HG03469 (cell line): ENCODE results near the gene LEMD2.

ENCODE experiments used
- ATAC-seq: cut with Tn5 transposase; IDR thresholded peaks from one replicate; pipeline ENCODE4 v1.9.1; 2021; ENCODE audit warnings: mild to moderate bottlenecking, moderate library complexity, moderate number of reproducible peaks; ENCODE audit not compliant: unreplicated experiment

The LEMD2 gene

DNA sequence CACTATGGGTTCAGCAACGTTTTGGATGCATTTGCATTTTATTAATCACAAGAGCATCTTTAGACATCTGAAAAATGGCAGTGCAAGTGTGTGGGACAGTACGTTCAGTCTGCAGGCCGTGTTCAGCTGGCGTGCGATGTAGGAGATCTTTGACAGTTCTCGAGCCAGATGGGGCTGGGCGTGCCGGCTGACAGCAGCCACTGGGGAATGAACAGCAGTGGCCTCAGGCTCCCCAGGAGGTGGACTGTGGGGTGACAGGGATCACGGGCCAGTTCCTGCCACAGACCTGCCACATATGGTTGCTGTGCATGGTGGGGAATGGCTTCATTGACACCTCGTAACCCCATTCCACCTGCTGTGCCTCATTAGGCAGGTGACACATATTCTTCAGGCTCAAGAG is 31.3 kb upstream of the LEMD2 start:
- ATAC-seq = no peak

DNA sequence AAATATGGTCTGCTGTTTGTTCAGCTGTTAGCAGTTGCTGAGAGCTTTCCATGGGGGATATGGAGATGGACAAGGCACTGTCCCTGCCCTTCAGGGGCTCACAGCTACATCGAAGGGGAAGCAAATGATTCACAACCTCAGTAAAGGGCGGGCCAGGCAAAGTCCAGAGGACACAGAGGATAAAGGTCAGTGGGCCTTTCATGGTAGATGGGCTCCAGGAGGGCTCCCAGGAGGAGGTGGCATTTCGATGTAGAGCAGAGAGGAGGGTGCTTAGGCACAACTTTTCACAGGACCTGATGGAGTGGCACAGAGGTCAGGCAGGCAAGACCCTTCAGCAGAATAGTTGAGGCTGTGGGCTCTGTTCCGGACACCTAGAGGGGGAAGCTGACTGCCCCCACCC is 30.1 kb upstream of the LEMD2 start:
- no peak for ATAC-seq

DNA sequence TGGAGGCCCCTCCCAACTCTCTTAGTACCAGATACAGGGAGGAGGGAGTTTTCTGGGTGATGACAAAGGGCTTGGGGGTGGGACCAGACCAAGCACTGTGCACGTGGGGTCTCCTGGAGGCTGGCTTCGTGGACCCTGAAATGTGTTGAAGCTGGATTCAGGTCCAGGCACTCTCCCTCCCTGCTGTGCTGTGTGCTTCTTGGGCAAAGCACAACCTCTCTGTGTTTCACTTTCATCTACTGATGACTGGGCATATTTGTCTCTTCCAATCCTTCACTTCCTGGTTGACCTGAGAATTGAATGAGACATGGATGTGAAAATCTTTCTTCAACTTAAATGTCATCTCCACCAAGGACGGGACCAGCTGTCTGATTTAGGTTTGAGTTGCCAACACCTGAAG is 29.4 kb upstream of the LEMD2 start:
- no peak for ATAC-seq

DNA sequence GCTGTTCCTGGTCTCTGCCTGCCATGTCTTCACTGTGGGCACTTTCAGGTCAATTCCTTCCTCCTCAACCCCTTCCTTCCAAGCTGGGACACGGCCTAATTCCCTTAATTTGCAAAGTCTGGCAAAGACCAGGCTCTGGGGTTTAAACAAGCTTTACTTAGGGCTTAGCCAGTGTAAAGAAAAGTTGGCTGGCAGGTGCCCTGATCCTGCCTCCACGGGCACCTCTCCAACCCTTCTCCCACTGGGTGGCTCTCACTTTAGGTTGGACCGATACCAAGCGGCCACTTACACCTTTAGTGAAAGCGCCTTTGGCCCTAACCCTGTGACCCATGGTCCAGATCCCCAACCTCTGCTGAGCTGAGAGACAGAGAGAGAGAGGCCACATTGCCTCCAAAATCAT is 28.6 kb upstream of the LEMD2 start:
- ATAC-seq = no peak

DNA sequence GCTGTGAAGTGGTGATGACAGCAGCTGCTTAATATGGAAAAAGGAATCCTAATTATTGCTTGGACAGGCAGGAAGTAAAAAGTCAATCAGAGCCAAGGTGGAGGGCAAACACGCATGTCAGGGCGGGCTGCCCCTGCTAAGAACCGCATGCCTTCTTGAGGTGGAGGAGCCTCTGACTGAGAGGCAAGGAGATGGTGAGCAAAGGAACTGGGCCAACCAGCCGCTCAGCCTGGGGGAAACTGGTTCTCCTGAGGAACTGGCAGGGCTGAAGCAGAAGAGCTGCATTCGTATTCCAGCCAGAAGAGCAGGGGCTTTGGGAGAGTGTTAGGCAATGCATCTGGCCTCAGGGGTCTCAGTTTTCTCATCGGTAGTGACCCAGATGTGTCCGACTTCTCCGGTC is 28.0 kb upstream of the LEMD2 start:
- no peak for ATAC-seq

DNA sequence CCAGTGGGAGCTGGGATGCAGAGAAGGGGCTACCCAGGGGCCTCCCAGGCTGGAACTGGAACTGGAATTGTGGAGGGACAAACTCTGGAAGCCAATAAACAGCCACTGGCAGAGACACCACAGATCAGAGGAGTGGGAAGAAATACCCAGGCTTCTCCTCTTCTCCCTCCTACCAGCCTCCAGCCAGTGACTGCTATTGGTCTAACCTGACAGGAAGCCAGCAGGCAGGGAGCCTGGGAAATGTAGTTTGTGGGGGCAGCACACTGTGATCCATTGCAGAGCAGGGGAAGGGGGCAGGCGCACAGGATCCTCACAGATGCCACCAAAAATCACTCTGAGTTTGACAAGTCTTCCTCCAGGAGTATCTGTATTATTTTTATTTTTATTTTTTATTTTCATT is 26.9 kb upstream of the LEMD2 start:
- no peak for ATAC-seq

DNA sequence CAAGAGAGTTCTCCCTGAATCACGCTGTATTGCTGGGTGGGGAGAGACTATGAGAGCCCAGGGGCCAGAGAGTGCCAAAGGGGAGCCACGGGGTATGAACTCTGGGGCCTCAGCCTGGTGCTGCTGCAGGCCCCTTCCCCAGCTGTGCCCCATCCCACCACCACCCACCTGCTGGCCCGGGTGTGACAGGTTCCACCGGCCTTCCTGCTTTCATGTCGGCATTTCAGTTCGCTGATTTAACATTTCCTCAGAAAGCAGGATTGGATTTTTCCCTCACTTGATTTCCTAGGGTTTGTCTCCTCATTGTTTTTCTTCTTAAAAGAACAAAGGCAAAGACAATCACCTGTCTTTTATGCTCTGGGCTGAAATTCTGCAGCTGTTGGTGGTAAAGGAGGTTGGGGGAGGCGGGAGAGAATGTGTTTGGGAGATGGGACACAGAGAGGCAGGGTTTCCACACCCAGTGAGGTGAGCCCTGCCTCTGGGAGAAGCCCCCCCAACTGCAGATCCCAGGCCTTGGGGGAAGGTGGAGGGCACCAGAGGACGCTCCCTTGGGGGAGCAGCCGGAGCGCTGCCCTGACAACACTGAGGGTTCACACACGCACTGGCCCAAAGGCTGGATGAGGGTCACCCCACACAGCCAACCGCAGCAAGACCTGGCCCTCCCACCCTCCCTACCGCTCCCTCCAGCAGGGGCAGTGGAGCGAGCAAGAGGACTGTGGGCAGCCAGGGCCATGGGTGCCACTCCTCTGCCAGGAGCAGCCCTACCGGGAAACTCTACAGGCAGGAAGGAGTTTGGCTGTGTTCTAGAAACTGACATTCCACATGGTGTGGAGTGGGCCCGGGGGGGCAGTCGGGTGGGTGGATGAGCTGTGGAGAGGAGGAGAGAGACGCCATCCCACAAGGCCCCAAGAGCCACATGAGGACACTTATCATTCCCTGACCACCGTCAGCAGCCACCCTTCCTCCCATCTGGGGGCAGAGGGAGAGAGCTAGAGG is 25.4 kb upstream of the LEMD2 start:
- no peak for ATAC-seq

DNA sequence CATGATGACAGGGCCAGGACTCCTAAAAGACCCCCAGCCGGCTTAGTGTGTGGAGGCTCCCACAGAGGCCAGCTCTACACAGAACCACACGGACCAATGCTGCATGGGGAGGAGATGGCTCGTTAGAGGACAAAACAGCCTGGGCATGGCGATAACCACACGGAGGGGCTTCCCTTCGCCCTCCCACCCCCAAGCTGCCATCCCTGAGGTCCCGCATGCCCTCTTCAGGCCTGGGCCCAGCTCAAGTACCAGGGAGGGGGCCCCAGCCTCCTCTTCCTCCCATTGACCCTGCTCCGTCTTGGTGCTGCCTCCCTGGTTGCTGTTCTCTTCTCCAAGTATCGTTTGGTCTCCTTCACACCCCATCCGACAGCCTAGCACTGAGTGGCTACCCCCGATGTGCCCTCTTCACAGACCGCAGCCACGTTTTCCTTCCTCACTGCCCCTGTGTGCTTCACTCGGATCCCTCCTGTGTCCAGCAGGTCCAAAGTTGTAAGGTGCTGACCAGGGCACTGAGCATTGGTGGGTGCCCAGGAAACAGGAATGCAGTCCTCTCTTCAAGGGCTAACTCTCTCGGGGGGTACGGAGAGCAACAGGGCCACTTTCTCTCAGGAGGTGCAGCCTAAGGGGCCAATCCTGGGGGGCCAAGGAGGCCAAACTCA is 24.4 kb upstream of the LEMD2 start:
- no peak for ATAC-seq

DNA sequence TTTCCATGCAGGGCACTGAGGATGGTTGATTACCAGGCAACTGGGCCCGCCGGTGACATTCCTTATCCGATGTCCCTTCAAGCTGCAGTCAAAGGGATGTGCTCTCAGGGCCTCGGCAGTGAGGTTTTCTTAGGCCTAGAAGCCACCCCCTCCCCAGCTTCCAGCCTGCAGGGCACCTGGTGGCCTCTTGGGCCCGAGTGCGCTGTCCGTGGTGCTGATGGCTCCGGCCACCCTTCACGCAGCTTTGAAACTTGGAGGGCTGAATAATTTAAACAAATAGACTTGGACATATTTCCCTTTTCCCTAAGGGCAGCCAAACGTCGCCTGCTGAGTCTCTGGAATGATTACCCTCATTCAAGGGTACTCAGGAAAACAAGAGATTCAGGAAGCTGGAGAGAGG is 23.7 kb upstream of the LEMD2 start:
- no peak for ATAC-seq

DNA sequence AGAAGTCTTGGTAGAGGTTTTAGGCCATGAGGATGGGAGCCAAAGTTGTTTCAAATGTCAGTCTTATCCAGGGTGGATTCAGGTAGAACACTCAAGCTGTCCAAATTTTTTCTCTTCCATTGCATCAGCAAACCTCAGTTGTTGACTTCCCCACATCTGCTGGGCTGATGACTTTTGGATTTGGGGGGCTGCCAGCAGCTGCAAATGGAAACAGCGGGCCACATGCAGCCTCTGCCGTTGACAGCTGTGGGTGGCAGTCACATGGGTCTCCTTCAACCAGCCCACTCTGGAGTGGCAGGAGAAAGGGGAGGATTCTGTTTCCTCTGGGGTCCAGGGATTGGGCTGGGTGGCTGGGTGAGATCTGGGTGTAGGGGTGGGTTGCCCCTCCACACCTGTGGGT is 20.7 kb upstream of the LEMD2 start:
- no peak for ATAC-seq

DNA sequence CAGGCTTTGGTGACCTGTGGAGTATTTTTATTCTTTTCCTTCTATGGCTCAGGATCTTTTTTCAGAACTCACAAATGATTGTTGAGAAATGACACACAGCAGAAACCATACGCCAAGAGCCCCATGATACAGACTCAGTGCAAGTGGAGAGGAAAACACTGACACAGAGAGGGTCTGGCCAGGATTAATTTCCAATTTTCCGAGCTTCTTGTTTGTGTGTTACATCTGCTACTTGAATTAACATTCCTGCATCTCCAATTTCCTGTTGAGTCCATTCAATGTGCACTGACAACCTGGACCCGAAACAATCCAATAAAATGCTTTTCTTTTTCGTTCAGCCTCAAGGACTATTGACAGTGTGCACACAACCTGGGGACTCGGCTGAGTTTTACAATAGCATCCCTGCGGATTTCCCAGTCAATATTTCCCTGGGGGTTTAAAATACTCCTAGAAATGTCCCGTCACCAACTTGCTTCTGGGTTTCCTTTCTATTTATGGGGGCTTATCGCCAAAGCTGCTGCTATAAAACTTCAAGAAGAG is 19.8 kb upstream of the LEMD2 start:
- no peak for ATAC-seq

DNA sequence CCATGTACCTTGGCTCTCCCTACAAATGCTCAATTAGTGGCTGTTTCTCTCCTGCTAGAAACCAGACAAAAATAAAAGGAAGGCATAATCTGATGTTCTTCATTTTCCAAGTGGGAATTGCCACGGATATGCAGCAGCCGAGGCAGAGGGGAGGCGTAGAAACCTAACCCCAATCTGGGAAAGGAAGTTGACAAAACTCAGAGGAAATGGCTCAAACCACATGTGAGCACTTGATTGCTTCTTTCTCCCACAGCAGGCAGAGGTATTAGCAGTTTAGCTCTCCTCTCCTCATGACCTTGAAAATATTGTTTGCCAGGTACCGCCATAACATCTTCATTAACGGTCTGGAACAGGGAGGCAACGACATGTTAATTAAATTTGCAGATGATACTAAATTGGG is 18.7 kb upstream of the LEMD2 start:
- ATAC-seq = no peak

DNA sequence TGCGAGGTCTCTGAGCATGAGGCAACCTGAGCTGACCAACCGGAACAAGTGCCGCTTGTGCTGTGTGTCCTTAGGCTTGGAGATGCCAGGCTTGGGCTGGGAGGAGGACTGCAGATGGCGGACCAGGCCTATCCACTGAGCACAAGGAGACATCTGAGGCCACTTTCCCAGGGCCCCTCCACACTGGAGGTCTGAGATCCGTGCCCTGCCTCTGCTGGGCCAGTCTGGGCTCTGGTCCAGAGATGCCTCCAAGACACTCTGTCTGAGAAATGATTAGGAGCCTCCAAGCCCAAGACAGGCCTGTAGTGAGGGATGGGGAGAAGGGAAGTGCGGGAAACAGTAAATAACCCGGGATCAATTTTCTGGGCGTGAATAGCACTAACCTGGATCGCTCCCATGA is 17.9 kb upstream of the LEMD2 start:
- ATAC-seq = no peak

DNA sequence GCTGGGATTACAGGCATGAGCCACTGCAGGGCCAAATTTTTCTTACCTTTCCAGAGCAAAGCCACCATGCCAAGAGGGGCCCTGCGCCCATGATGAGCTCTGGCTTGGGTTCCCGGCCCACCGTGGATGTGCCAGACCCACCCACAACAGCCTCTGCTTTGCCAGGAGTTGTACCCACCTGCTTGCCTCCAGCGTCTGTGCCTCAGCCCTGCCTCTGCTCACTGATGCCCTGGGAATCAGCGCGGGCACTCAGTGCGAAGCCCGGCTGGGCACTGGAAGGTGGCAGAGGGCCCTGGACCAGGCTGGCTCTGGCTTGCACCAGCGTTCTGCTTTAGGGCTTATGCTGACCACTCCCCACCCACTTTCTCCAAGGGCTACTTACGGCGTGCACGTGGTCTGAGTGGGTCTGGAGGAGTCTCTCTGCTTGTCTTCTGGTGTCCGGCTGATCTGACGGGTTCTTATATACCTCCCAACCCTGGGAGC is 14.7 kb upstream of the LEMD2 start, which contains the start of gene MLN:
MLN (minus strand) TSS at position 433 of the 483 bp plus-strand sequence. CDS start 2,840 bp downstream, outside the sequence.
- no peak for ATAC-seq

DNA sequence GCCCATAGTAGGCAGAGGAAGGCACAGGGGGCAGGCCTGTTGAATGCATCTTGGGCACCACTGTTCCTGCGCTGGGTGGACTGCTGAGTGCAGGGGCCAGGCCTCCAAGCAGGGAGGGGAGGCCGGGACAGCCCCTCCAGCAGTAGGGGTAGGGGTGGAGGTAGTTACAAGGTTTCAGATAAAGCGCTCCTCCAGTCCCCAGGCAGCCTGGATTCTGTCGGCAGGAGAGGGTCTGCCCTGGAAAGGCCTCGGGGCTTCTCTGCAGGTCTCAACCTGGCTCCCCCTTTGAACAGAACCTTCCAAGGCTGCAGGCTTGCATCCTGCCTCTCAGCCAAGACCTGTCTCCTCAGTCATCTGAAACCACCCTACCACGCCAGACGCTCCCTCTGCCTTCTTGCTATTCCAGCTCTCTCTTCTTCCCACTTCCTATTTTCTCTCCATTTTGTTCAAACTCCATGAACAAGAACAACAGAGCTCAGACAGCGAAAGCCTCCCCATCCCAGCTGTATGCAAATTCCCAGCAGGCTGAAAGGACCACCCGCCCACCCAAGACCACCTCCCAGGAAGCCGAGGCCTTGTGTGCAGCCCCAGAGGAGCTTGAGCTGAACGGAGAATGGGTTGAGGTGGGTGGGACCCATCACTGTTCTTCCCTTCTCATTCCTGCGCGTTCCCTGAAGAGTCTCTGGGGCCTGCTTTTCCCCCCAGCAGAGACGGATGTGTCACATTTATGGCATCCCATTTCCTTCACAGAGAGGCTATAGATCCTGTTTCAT is 13.4 kb upstream of the LEMD2 start:
- ATAC-seq = no peak

DNA sequence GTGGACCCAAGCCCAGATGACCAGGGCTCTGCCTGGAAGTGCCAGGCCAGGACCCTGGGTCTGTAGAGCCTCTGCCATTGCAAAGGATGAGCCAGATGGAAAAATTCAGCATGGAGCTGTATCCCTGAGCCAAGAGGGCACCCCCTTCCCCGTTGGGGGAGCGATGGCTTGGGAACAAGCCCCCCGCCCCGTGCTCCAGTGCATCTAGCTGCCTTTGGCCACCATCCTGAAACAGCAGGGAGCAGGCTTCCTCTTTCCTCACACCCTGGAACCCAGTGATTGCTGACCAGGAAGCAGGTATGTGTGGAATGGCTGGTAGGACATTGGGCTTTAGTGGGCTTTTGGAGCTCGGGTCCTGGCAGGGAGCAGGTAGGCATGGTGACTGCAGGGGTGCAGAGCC is 12.7 kb upstream of the LEMD2 start:
- ATAC-seq = no peak

DNA sequence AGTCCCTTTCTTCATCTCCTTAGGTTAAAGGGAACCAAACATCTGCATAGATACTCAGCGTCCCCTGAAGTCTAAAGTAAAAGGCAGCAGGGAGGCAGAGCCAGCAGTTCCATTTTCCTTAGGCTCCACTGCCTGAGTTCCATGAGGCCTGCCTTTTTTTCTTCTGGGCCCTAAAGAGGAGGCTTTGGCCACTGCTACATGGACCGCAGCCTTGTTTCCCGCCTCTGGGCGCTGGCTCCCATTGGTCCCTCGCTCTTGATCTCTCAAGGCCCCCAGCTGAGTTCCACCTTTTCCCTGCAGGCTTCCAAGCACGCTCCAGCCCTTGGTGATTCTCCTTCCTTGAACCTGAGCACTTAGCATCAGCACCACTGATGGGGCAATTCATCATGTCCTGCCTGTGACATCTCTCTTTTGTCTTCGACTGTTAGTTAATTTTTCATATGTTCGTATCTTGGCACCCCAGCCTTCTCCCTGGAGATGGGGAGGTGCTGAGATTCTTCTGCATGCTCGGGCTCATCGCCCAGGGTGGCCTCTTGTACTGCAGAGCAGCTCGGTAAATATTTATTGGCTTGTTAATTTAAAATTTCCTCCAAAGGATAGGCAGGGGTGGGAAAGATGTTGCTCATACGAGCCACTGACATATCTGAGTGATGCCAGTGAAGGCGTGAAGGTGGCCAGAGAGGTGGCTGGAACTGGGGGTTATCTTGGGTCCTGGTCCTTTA is 11.5 kb upstream of the LEMD2 start:
- no peak for ATAC-seq

DNA sequence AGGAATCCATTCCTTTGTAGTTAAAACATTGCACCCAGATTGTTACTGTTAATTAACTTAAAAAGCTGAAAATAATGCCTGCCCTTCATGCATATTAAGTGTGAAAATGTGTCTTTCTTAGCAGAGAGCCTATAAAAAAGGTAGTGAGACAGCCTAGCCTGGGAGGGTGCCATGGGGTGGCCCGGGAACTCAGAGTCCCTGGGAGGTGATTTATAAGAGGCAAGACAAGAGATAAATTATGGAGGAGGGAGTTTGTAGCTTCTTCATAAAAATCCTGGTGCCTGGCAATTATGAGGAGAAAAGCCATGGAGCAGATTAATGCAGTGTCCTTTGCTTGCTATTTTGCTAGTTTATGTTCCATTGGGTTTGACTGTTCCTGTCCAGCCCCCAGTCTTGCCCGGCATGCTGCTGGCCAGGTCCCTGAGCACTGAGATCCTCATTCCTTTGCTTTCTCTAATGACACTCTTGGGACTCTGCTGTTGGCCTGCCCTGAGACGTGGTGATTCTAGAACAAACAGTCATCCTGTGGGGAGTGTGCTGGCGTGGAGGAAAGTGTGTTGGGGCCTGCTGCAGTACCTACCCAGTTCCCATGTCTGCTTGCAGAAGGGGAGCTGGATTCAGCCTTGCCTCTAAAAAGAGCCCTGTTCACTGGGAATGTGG is 10.7 kb upstream of the LEMD2 start:
- no peak for ATAC-seq

DNA sequence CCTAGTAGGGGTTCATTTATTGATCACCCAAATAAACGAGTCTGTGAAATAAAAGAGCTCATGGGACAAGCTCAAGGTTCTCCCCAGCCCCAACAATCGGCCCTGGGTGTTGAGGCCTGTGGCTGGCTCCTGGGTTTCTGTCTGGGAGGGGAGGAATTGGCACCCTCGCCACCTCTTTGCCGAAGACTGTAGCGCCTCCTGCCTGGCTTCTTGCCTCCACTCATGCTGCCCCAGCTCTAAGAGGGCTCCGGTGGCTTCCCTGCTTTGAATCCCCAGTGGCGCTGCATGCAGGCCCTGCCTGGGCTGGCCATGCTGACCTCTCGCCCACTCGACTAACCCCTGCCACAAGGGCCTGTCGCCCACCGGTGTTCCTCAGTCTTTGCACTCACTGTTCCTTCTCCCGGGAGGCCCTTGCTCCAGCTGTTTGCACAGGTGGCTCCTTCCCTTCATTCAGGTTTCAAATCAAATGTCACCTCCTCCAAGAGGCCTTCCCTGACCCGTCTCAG is 9.5 kb upstream of the LEMD2 start:
- ATAC-seq = no peak
